ENCODE data around the gene SNX33.
"Not testable (repeated sequence)": the region's sequence is repeated elsewhere in the genome, so short reads cannot be mapped to it uniquely, and the experiment has no call there.

The SNX33 gene

DNA sequence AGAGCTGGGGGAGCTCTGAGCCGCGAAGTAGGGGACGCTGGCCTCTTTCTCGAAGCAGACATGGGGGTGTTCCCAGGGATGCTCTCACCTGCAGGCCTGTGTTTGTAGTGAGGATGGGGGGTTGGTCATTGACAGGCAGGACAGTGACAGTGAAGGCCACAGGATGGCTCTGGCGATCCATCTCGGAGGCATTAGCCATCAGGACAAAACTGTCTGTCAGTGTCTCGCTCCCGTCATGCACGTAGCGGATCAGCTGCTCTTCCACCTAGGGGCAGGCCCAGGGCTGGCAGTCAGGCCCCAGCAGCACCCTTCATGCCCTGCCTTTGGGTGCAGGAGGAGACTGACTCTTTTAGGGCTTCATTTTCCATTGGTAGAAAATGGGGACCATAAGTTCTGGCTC lies 36.9 kb downstream of the SNX33 start:
- no peak for DNase-seq

- DNase-seq = no peak
Measured at GRCh38 chr15:75685195-75685594, 37.5 kb downstream of the SNX33 start.

DNA sequence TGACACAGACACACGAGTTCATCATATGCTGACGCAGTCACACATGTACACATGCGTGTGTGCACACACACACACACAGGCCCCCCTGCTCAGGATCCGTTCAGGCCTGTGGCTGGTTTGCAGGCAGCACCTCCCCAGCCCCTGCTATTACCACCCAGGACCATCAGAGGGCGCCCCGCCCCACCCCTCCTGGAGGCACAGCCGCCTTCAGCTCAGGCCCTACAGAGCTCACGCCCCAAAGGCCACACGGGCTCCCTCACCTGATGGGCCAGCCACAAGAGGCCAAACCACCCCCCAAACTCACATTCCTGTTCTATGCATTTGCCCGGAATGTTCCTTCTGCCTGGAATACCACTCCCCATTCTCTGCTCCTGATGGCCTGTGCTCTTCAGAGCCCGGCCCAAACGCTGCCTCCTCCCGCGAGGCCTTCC lies 38.5 kb downstream of the SNX33 start:
- not testable (repeated sequence) for DNase-seq

GRCh38 chr15:75687486-75688277 lies 40.0 kb downstream of the SNX33 start:
- DNase-seq = no peak

DNA sequence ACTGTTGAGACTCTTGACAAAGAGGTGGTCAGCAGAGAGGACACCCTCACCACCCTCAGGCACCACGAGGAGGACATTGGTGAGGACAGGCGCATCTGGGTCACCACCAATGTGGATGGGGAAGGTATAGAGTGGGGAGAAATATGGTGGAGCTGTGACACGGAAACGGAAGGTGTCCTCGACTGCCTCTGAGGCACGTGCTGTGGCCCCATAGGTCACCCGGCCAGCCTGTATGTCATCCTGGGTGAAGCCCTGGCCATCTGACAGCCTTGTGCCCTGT lies 40.5 kb downstream of the SNX33 start:
- DNase-seq = no peak

GRCh38 chr15:75688831-75689230 lies 41.1 kb downstream of the SNX33 start:
- DNase-seq = no peak

DNA sequence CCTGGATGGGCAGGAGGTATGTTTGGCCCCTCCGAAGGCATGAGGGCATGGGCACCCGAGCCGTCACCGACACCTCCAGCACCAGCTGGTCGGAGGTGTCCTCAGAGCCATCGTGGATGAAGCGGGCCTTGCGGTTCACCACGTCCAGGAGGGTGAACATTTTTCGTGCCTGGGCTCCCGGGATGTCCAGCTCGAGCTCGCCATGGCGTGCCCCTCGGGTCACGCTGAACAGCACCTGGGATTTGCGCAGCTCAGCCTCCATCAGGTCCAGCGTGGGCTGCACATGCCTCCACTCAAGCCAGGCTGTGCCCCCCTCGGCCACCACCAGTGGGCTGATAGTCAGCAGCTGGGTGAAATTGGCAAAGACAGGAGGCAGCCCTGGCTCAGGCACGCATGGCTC lies 41.7 kb downstream of the SNX33 start:
- DNase-seq = not testable (repeated sequence)

GRCh38 chr15:75692311-75692710 lies 44.6 kb downstream of the SNX33 start:
- not testable (repeated sequence) for DNase-seq

DNA sequence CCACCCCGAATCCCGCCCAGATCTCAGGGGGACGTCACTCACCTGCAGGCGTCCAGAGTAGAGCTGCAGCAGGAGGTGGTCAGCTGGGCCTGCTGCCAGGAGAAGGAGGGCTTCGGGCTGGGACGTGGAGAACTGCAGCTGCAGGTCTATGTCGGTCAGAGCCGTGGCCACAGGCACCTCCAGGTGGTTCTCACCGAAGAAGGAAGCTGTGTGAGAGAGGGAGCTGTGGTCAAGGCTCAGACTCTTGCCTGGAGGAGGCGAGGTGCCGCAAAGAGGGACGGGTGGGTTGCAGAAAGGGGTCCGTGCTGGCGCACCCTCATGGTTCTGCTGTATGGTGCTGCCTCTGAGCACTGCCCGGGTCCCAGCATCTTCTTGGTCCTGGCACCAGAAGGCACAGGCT lies 45.3 kb downstream of the SNX33 start:
- not testable (repeated sequence) for DNase-seq

DNA sequence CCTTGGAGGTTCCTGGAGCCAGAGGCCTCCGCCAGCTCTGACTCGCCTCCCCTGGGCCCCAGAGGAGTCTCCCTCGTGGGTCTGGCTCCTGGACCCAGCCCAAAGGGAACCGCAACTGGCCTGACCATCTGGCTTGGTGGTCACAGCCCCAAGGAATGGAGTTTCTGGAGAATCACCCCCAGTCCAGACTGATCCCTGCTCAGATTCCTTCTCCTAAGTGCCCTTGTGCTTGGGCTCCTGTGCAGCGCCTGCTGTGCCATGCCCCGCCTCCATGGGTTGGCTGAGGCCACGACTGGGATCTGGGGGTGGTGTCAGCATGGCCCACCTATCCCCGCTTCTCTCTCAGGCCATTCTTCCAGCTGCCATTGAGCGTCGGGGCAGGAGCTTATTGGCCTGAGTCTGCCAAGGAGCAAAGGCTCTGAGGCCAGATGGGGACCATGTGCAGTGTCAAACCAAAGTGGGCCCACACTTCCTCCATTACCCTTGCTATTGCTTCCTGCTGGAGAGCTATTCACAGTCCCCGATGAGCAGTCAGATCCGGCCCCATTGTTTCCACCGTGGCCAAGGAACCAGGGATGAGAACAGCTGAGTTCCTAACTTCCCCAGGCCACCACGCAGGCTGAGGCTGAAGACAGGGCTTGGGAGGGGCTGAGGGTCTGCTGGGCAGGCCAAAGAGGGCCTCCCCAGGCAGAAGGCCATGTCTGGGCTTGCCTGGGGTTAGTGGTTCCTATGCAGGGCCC lies 46.0 kb downstream of the SNX33 start:
- DNase-seq = no peak

DNA sequence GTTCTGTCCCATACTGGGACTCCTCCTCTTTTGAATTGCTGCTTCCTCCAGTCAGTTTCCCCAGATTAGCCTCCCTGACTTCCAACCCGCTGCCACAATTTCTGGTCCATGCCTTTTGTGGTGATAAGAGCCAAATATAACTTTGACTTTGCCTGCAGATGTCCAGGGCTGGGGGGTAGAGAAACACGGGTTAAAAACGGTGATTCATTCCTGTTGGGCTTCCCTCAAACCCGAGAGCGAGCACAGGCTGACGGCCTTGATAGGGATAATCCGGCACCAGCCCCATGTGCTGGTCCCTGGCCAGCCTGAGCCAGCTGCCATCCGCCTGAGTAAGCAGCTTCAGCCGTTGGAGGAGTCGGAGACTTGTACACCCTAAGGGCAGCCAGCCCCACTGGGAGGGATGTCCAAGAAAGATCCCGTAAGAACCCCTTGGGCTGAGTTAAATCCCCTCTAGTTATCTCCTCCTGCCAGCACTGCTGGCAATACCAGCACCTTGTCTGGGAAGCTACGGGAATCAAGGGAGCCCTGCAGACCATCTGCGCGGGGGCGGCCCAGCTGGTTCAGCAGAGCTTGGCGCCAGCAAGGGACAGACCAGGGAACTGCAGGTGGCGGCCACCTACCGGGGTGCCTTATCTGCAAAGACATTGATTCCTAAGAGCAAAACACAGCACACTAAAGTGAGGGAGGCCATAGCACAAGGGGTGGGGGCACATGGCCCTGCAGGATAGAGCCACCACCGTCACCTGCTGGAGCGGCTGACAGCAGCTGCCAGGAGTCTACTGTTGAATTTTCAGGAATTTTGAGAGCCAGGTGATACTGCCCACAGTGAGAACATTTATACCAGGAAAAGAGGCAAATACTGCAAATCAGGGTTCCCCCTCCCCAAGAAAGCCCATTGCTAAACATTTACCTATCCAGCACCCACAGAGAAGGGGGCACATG lies 46.8 kb downstream of the SNX33 start:
- DNase-seq = no peak

DNA sequence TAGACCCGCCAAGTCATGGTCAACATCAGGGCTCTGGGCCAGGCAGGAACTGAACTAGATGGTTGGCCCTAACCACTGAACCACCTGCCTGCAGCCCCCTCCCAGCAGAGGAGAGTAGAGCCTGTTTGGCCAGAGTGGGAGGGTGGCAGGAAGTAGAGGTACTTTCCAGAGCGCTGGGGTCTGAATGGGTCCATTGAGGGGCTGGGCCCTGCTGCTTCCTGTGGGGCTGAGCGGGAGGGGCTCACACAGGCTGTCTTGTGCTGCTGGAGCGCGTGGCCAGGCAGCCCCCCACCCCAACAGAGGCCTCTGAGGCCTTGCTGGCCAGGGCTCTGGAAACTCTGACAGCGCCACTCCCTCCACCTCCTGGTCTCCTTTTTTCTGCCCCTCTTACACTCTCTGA lies 47.5 kb downstream of the SNX33 start:
- no peak for DNase-seq

GRCh38 chr15:75695634-75696310 lies 48.1 kb downstream of the SNX33 start:
- DNase-seq = no peak

DNA sequence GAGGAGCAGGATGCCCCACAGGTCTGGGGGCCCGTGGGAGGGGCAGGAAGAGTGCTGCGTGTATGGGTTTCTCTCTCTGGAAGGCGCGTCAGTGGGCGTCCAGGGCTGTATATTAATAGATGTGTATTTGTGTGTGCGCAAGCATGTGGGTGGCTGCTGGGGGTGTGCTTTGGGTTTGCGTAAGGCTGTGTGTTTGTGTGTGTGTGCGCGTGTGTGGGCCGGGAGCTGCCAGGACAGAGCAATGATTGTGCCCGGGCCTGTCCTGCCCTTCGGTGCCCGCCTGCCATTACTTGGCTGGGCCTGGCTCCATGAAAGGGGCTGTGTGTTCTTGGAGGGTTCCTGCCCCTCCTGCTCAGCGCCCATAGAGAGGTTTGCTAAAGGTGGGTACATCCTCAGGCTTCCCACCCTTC lies 48.6 kb downstream of the SNX33 start:
- no peak for DNase-seq

DNA sequence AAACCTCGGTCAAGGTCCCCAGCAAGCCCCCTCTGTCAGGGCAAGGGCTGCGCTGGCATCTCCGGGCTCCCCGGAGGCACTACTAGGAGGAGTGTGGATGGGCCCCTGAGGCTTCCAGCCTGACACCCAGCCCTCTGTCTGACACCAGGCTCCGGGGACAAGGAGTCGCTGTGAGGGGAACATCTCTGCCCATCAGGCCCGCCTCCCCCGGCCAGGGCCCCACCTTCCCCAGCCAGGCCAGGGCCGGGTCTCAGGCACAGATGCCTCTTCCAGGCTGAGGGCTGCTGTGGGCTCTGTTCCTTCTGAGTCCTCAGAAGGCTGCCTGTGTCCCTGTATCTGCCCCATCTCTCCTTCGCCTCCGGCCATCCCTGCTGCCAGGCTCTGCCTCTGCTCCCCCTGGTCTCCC lies 49.1 kb downstream of the SNX33 start:
- DNase-seq = no peak

- no peak for DNase-seq
Measured at GRCh38 chr15:75697523-75697922, 49.8 kb downstream of the SNX33 start.

DNA sequence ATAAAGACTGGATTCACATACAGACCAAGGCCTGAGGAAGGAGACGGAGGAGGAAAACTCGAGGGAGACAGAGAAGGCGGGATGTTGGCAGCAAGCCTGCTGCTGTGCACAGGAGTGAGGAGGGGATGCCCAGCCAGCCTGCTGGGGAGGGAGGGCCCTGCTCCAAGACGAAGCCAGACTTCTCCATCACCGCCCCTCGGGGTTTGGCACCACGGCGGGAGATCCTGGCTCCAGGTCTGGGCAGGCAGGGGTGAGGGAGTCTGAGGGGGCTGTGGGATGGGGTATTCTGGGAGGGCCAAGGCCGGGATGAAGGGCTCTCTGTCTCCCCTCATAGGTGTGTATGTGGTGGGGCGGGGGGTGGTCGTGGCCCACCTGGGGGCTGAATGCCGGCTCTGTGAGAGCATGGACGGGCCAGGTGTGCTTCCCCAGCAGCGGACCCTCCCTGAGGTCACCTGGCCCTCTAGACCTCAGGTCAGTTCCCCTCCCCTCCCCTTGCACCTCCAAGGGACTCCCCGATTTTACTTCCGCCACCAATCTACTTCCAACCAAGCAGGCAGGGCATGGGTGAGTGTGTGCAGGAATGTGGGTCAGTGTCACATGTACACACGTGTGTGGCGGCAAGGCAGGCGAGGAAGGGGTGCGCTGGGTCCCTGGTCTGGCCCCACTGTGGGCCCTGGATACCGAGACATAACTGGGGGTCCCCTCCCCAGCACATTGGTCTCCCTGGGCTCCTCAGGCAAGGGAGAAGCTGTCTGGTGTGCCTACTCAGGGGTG lies 50.4 kb downstream of the SNX33 start:
- not testable (repeated sequence) for DNase-seq

- not testable (repeated sequence) for DNase-seq
Measured at GRCh38 chr15:75699517-75699916, 51.8 kb downstream of the SNX33 start.

DNA sequence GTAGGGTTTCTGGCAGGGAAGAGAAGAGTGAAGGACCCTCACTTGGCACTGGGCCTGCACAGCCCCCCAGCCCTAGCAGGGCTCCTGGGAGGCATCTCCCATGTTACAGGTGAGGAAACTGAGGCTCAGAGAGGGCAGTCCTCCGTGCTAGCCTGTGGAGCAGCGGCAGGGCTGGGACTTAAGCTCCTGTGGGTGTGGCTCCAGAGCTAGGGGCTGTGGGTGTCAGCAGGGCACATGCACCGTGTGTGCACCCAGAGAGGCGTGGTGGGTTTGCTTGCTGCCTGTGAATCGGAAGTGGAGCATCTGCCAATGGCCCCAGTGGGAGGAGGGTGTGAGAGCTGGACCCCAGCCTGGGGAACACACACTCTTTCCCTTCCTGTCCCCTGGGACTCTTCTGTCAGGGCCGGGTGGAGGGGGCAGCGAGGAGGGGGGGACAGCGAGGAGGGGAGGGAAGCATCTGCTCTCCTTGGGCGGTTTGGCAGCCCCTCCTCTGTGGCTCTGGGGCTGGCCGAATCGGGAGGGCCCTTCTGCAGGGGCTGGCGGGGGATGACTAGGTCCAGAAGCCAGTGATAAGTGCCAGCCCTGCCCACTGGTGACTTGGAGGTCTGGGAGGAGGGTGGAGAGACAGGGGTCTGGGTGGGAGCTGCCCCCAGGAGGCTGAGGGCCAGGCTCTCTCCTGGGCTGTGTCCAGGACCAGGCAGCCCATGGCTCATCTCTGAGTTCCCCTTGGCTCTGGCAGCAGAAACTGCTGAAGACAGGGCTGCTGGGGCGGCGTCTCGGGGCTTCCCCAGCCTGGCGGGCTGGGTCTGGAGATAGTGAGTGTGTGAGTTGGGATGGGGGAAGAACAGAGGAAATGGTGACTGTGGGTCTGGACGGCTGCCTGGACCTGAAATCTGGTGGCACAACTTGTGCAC lies 52.5 kb downstream of the SNX33 start:
- not testable (repeated sequence) for DNase-seq

DNA sequence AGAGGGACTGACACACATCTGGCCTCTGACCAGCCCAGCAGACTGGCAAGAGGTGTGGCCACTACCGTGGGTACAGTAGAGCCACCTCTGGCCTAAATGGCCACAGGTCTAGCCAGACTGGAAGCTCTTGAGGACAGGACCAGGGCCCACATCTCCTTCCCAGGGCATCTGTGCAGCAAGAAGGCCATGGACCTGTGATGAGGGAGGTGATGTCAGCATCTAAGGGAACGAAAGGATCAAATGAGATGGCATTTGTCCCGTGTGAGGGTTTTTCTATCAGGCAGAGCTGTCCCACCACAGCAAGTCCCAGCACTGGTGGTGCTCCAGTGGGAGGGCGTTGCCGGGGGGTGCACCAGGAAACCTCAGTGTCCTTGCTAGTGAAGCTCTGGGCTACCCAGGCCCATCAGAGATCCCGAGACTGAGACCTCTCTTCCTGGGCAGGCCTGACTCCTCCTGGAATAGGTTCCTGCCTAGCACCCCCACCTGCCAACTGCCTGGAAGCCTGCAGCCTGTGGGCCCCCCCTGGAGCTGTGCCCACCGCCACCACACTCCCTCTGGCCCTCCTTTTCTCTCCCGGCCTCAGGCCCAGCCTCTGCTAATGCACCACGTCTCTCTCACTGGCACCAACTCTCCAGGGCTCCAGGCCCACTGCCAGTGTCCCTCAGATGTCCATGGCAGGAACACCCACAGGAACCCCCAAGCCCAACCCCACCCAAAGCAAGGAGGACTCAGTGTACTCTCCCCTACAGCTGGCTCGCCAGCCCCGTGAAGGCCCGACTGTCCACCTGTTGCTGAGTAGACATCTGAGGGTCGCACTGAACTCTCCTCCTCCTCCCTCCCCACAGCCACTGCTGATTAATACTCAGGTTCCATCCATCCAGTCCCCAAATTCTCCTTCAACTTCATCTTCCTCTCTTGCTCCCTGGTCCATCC lies 53.6 kb downstream of the SNX33 start:
- not testable (repeated sequence) for DNase-seq
